Kidney glomerular epithelial cell (primary cell): Measurements from ENCODE around the gene RUVBL1.
"Not testable (repeated sequence)": the region's sequence is repeated elsewhere in the genome, so short reads cannot be mapped to it uniquely, and the experiment has no call there.

ENCODE experiments used
- DNase-seq: peaks from one replicate; lab custom pipeline; 2025; lab: John Stamatoyannopoulos, UW

RUVBL1 gene

DNA sequence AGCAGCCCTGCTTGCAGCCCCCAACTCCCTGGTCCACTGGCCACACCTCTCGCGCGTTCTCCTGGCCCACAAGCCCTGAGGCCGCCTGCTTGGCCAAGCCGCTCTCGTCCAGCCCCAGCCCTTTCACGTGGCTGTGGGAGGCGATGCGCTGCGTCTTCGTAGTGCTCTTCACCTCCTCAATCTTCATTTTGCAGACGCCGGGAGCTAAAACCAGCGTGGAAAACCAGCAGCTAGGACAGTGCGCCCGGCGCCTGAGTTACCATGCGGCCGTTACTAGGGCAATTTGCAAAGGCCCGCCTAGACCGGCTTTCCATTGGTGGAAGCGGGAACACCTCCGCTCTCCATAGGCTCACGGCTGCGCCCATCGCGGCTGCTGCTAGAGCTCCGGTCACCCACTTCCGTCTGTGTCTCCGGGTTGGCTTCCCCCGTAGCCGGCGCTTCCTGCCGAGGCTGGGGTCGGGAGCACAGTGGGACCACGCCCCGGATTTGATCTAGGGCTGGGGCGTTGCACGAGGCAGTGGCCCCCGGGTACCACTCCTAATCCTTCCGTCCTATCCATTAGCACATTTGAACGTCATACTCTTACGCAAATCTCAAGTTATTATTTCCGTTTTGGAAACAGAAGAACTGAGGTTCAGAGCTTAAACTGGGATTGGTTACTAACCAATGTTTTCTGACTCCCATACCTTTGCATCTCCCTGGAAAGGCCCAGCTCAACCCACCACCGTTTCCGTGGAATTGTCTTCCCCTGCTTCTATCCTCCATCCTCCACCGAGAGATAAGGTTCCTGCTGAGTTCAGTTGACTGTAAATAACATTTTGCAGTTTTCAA, at the start of gene RUVBL1:
Gene RUVBL1, minus strand, starts transcription at position 275 of the 831 bp plus-strand sequence. Its CDS starts 88 bp downstream, at position 187.
- peak; percentile 95 for DNase-seq

DNA sequence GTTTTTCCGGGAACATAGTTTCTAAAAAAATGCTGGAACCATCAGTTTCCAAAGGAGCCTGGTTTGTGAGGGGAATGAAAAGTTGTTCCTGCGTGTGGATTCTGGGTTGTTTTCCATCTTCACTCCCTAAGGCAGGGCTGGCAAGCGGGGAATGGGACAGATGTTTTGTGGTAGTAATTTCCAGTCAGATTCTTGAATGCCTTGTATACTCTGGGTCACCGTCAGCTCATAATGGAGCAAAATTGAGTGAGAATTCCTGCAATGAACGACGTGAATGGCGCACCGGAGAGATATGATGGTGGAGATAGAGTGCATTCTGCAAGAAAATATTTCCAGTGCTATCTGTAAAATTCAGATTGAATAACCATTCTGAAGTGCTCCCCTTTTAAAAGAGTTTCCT, 49.6 kb upstream of the RUVBL1 start:
- no peak for DNase-seq

DNA sequence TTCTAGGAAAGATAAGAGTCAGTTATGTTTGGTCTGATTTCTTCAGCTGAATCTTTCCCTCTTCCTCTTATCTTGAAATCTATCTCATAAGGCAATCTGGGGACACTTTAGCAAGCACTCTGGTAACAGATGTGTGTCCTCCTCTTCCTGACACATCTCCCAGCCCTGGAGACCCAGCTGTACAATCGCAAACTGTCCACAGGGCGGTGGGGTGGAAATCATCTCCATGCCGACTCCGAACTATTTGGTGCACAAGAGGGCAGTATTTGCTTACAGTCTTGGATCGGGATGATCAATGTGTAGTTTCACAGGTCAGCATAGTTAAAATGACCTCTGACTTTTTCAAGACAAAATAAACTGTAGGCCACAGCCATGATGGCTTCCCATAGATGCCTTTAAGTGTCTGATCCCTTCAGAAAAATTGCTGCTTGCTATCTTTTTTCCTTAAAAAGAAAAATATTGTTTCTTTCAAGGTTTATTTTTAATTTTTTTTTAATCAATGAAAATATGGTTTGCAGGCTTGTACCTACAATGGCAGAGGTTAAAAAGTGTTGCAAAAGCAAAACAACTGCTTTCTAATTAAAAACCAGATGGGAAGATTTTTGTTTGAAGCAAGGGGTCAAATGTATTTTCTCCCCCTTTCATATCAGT, 47.4 kb upstream of the RUVBL1 start:
- DNase-seq, result peak; percentile 60

DNA sequence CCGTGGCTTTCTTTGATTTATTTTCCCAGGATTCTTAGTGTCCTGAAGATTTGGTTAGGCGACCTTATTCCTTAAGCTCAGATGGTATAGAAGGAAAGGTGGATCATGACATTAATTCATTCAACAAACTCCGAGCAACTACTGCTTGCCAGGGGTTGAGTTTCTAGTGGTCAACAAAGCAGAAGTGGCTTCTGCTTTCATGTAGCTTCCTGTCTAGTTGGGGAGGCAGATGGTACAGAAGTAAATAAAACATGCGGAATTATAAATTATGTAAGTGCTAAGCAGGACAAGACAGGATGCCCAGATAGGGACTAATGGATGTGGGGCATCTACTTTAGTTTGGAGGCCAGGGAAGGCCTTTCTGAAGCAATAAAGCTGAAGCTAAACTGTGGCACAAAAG, 45.2 kb upstream of the RUVBL1 start:
- no peak for DNase-seq

DNA sequence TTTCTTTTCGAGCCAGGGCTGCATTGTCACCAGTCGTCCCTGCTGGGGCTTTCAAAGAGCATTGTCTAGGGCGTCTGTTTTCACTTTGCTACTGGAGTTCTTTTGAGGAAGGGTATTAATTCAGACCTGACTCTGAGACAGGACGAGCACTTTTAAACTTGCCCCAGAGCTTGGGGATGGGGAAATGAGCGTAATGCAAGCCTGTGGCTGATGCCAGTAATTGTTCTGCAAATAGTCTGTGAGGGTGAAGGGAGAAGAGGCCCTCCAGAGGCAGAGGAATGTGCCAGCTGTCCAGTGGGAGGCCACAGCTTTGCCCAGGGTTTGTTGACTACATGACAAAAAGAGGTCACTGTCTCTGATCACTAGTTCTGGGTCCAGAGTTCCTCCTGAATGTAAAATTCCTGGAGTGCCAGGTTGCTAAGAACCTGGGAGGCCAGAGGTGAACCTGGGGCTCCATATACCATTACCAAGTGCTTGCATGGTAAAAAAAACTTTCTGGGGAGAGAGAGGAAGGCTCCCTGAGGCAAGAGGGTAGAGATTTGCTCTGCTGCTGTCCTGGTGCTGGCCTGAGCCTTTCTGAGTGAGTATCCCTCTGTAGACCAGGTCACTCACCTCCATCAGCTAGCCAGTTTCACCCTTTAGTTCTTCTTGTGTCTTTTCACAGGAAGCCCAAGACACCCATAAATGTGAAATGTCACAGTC, 44.5 kb upstream of the RUVBL1 start:
- DNase-seq, result no peak

DNA sequence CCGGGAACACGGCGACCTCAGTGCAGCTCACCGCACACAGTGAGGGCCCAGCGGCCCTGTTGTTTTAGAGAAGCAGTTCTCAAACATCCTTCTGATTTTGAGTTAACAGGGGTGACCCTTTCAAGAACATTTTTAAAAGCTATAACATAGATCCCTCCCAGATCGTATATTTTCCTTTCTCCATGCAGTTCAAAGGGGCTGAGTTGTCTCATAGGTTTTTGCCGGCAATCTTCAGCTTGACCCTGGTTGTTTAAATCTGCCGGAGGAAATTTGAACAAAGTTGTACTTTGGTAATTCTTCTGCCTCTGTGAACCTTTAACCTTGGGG, 44.0 kb upstream of the RUVBL1 start:
- no peak for DNase-seq

DNA sequence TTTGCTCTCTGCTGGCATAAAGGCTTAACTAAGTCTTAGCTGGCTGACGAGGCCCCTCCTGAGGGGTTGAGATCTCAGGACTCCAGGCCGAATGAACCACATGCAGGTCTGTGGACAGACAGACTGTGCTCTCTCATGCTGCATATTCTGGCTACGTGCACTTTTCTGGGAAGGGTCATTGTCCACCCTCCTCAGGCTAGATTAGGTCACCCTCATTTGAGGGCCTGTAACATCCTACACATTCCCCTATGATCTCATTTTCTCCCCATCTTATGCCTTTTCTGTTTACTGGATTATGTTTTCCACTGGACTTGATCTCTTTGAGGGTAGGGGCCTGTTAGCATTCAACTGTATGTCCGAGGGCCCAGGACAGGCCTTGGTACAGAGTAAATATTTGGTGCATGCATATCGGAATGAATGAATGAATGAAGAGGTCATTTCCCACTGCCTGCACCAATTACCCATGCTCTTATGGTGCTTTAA, 43.4 kb upstream of the RUVBL1 start:
- DNase-seq, result no peak

DNA sequence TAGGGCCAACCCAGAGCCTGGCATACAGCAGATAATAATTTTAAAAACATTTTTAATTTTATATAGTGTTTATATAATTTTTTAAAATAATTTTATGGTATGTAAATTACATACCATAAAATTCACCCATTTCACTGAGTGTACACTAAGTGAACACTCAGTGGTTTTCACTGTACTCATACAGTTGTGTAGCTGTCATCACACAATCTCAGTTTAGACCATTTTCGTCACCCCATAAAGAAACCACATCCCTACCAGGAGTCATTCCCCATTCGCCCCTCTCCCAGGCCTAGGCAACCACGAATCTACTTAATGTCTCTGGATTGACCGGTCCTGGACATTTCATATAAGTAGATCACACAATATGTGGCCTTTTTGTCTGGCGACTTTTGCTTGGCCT, 39.8 kb upstream of the RUVBL1 start:
- DNase-seq, result no peak

DNA sequence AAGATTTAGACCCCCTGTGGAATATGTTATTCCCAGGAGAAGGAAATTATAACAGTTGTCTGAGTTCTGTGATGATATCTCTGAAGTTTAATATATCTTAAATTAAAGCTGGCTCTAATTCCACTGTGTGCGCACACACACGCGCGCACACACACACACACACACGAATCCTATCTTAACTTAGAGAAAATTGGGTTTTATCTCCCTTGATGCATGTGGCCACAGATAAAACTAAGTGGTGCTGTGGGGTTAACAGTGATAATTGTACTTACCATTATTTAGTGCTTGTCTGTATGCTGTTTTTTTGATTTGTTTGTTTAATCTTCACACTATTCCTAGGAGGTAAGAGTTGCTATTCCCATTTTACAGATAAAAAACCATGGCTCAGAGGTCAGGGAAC, 37.0 kb upstream of the RUVBL1 start:
- DNase-seq, result no peak

DNA sequence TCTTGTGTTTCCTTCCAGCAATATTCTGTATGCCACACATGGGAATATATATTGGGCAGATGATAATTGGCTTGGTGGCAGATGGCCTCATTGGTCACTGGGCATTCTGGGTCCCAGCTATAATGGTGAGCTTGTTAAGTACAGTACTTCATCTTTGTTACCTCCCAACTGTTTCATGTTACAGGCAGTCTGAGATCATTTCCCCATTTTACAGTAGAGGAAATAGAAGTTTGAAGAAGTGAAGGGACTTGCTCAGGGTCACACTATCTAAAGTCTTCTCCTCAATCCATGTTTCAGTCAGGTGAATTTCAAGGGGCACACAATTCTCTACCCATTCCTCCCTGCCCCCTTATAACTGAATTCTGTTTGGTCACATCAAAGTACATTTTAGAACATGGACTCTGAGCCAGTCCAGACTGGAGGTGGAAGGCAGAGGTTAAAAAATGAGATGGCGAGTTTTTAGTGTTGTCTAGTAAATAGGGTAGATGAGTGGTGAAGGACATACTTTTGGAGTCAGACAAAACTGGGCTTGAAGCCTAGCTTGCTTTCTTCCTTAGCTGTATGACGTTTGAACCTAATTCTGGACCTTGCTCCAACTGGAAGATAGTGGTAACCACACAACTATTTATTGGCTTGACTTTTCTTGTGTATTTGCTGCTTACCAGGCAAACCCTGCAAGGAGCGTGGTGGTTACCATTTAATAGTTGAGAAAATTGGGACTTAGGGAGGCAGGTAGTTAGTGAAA, 32.2 kb upstream of the RUVBL1 start:
- DNase-seq, result no peak

DNA sequence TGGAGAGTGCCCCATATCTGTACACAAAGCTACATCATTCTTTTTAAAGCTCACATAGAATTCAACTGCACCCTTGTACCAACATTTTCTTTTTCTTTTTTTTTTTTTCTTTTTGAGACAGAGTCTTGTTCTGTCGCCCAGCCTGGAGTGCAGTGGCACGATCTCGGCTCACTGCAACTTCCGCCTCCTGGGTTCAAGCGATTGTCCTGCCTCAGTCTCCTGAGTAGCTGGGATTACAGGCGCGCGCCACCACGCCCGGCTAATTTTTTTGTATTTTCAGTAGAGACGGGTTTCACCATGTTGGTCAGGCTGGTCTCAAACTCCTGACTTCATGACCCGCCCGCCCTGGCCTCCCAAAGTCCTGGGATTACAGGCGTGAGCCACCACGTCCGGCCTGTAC, 30.7 kb upstream of the RUVBL1 start:
- DNase-seq, result not testable (repeated sequence)

DNA sequence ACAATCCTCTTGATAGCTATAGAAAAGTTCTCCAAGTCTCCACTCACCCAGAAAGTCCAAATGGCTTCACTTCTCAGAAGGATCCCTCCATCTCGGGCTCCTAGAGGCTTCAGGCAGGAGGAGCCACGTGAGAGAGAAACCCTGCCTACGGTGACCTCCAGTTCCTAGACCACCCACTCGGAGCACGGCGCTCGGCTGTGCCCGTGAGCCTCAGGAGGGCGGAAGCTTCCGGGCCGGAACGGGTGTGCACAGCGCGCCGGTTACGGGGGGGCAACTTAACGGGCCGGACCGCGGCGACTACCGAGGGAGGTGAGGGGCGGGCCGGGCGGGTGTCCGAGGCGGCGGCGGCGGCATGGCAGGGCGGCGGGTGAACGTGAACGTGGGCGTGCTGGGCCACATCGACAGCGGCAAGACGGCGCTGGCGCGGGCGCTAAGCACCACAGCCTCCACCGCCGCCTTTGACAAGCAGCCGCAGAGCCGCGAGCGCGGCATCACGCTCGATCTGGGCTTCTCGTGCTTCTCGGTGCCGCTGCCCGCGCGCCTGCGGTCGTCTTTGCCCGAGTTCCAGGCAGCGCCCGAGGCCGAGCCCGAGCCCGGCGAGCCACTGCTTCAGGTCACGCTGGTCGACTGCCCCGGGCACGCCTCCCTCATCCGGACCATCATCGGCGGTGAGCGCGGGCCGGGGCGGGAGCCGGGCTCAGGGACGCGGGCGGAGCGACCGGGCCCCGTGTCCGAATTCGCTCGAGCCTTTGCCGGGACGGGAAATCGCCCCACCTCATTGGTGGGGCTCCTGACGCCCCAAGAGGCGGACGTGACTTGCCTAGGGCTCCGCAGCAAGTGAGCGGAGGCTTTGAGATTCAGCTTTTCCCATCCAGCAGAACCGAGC, 29.8 kb upstream of the RUVBL1 start, which contains the start of gene EEFSEC:
Gene EEFSEC, plus strand, starts transcription at position 326 of the 886 bp plus-strand sequence. Its CDS starts 27 bp downstream, at position 353.
- peak; percentile 82 for DNase-seq

DNA sequence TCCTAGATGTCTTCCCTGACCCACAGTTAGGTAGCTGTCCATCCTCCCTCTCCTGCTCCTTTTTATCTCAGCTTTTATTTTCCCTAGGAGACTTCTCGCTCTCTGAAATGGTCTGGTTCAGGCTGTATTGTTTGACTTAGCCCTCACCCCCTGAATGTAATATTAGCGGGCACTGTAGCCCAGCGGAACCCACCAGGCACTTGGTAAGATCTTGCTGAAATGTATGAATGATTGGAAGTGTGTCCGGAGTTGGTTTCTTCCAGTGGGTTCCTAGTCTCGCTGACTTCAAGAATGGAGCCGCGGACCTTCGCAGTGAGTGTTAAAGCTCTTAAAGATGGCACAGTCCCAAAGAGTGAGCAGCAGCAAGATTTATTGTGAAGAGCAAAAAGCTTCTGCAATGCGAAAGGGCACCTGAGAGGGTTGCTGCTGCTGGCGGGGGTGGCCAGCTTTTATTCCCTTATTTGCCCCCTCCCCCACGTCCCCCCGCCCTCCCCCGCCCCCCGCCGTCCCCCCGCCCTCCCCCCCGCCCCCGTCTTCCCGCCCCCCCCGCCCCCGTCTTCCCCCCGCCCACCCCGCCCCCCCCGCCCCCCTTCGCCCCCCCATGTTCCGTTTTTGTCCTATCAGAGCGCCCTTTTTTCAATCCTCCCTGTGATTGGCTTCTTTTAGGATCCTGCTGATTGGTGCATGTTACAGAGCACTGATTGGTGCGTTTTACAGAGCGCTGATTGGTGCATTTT, 29.0 kb upstream of the RUVBL1 start:
- DNase-seq, result no peak

DNA sequence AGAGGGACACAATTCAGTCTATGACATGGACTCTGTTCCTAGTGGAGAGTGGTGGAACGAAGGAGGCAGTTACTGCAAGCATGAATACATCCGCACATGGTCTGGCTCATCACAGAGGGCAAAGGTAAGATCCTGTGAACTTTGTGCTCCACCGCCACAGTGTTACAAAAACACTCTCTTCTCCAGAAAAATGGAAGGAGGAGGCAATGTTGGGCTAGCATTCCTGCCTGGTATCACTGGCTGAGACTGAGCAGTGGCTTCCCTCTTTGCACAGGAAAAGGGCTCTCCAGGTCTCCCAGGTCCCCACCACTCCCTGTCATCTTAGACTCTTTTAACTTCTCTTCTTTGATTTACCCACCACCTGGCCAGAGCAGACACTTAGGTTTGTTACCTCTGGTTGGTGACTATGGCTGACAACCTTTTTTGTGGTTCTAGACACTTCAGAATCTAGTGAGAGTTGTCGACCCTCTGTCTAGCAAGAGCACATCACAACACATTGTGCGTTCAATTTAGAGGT, 28.2 kb upstream of the RUVBL1 start:
- no peak for DNase-seq

DNA sequence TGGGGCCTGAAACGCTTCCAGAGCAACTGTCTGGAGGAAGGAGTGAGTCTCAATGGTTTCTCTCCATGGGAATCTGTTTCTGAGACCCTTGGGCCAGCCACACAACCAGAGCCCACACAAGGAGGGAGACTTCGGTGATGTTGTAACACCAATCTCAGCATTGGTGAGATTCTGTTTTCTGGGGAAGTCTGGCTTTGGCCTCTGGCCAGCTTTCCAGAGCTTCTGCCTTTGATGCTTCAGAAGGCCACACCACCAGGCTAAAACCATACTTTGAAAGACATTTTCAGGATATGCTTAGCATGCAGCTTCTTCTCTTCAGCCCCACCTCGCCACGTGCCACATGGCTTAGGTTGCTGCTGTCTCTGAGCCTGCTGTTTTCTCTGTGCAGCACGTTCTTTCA, 26.0 kb upstream of the RUVBL1 start:
- no peak for DNase-seq

DNA sequence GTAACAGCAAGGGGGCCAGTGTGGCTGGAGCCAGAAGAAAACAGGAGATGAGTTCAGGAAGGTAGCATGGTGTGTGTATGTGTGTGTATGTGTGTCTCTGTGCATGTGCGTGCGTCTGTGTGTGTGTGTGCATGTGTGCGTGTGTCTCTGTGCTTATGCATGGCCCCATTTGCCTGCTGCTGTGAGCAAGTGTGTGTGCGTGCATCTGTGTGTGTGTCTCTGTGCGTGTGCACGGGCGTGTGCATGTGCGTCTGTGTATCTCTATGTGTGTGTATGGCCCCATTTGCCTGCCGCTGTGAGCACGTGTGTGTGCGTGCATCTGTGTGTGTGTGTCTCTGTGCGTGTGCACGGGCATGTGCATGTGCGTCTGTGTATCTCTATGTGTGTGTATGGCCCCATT, 22.6 kb upstream of the RUVBL1 start:
- no peak for DNase-seq

DNA sequence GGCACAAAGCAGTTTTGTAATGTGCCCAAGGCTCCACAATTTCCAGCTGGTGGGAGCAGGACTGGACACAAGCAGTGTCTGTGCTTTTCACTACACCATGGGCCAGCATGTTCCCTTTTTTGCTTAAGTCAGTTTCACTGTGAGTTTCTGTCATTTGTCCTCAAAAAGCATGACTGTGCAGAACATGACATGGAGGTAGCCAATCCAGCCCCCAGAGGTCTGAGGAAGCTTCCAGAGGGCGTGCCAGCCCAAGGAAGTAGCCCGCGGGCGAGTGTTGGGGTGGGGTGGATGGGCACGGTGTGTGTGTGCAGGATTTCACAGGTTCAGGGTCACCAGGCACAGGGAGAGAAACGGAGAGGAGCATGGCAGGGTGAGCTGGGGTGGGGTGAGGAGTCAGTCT, 21.7 kb upstream of the RUVBL1 start:
- DNase-seq, result no peak

DNA sequence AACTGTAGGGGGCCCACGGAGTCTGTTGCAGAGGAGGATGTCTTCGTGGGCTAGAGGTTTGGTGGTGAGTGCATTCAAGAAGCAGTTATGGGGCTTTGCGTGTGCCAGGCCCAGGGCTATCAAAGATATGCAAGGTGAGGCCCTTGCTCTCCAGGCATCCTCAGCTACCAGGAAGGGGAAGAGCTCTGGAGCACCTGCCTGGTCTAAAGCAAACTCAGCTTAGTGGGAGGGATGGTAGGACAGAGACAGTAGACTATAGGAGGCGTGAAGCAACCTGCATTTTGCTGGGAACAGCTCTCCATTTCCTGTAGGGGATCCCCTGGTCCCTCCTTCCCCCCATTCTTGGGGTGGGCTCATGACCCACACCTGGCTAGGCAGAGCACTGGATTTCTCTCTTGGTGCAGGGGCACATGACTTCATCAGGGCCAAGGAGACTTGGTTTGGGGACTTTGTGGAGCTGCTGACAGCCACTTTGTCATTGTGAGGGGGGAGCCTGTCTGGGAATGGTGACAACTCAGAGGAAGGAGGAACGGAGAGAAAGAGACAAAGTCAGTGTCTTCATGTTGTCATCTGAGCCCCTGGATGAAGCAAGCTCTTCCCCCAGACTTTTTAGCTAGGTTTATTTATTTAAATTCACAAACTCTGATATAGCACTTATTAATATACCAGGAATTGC, 21.0 kb upstream of the RUVBL1 start:
- DNase-seq, result no peak

DNA sequence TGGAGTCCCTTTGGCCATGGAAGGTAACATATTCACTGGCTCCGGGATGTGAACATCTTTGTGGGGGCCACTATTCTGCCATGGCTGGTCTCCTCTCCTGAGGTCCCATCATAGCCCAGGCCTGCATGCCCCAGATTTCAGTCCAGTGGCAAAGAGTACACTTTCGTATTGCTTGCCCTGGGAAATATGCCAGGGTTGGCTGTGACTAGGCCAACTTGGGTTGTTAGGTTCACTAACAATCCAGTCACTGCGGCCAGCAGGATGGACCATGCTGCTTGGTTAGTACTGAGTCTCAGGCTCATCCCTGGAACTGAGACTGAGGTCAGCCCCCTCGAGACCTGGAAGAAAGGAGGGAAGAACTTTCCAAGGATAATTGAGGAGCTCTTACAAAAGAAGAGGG, 19.9 kb upstream of the RUVBL1 start:
- DNase-seq, result no peak
